NB4 (cell line): ENCODE results near the gene DPT.

Experiments
- DNase-seq: peaks from one replicate; pipeline ENCODE4 v3.0.0; 2010; ENCODE audit warnings: low read depth
- H3K4me3 ChIP-seq: one replicate; pipeline ENCODE4 v1.5.1; 2011; ENCODE audit warnings: mild to moderate bottlenecking, low read depth, low read length, moderate library complexity
- CTCF ChIP-seq: IDR thresholded peaks from one replicate; pipeline ENCODE4 v1.5.1; 2012; ENCODE audit warnings: low read depth, low read length
- MAX ChIP-seq: IDR thresholded peaks from 2 replicates; pipeline ENCODE4 v1.6.1; 2011; ENCODE audit warnings: low read depth, low read length
- MYC ChIP-seq: IDR thresholded peaks from 2 replicates; pipeline ENCODE4 v1.6.1; 2011; ENCODE audit warnings: low read depth, low read length
- POLR2A ChIP-seq: IDR thresholded peaks from 2 replicates; pipeline ENCODE4 v1.6.1; 2011; ENCODE audit warnings: mild to moderate bottlenecking; ENCODE audit not compliant: insufficient read length; ENCODE audit errors: extremely low read depth

Gene DPT

GRCh38 chr1:168664069-168664834 lies 64.8 kb downstream of the DPT start:
- TF ChIP-seq MAX (no peak), MYC (no peak)
- no peak for DNase-seq
- no peak overlapping the region for H3K4me3 ChIP-seq

DNA sequence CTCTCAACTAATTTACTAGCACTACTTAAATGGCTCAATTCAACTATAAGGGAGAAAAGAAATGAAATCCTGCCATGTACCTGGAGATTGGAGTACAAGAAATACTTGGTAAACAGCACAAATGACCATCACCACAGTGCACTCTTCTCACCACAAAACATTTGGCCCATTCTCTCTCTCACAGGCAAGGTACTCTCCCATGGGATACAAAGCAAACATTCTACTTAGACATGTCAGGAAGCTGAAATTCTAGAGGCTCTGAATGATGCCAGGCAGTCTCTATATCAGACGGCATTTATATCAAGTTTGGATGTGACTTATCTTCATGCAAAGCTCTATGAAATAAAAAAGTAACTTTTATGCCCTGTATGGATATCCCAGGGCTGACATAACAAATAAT lies 72.5 kb downstream of the DPT start:
- TF ChIP-seq CTCF: no peak
- TF ChIP-seq MAX: no peak
- TF ChIP-seq POLR2A: no peak
- no peak for TF ChIP-seq MYC
- no peak for DNase-seq

DNA sequence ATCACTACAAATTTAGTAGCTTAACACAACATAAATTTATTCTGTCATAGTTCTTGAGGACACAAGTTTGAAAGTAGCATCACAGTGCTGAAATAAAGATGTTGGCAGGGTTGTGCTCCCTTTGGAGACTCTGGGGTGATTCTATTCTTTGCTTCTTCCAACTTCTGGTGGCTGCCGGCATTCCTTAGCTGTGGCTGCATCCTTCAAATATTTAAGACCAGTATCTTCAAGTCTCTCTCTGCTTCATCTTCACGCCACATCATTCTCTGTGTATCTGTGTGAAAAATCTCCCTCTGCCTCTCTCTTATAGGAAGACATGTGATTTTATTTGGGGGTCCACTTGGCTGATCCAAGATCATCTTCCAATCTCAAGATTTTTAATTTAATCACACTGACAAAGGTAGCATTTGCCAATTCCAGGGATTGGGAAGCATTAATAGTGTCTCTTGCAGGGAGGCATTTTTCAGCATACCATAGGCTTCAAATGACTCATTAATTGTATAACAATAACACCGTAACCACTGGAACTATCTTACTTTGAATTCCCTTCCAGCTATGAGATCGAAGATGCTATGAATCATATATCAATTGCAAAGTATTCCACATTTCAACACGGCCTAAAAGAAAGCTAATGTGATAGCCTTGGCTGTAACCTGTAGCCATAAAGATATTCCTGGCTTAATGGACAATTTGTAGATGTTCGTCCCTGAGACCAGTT lies 74.6 kb downstream of the DPT start:
- TF ChIP-seq POLR2A: no peak
- no peak for DNase-seq
- no peak overlapping the region for H3K4me3 ChIP-seq

More for the DNA sequence above, 72.5 kb downstream of the DPT start:
- H3K4me3 ChIP-seq: no peak overlapping the region

- TF ChIP-seq POLR2A (no peak), MAX (no peak), MYC (no peak), CTCF (no peak)
- no peak overlapping the region for H3K4me3 ChIP-seq
- DNase-seq: no peak
Measured at GRCh38 chr1:168653567-168653966, 75.4 kb downstream of the DPT start.

DNA sequence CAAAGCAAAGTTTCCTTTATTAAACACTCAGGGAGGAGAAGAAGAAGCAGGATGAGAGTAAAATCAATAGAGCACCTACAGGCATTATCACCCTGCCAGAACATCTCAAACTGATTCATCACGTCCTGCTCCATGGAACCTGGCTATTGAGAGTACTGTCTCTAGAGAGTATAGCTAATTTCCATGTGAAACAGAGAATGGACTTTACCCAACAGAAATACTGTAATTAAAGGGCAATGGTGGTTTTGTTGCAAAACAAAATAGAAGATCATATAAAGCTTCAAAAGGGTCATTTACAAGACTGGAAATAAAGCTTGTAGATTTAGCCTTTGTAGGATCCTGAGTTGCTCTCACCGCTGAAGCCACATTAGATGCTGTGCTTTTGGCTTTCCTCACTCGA lies 83.3 kb downstream of the DPT start:
- no peak for DNase-seq
- H3K4me3 ChIP-seq: no peak overlapping the region
- TF ChIP-seq CTCF (no peak), POLR2A (no peak), MYC (no peak), MAX (no peak)
